SU-DHL-6 (cell line): ENCODE results near the gene ZCRB1.

Experiments
- H2AFZ ChIP-seq: fragments of 200-600 bp; sonication (generic); 2 replicates; pipeline ENCODE4 v1.6.1; 2014; ENCODE audit warnings: low read depth, mild to moderate bottlenecking, moderate library complexity, mixed read lengths, antibody characterized with exemption, low read length; ENCODE audit not compliant: severe bottlenecking
- H3F3A ChIP-seq: fragments of 200-600 bp; shearing (Covaris generic); 2 replicates; pipeline ENCODE4 v1.6.0; 2016; ENCODE audit warnings: antibody characterized with exemption, mild to moderate bottlenecking; ENCODE audit not compliant: insufficient read depth
- H3K27ac ChIP-seq: fragments of 200-600 bp; sonication (generic); 2 replicates; pipeline ENCODE4 v1.5.1; 2016; ENCODE audit warnings: low read depth, mild to moderate bottlenecking, low read length, moderate library complexity, mixed read lengths
- H3K27me3 ChIP-seq: fragments of 200-600 bp; sonication (generic), shearing (Covaris generic); 2 replicates; pipeline ENCODE4 v1.6.0; 2014; ENCODE audit warnings: mild to moderate bottlenecking, low read length
- H3K36me3 ChIP-seq: fragments of 200-600 bp; sonication (generic); 2 replicates; pipeline ENCODE4 v1.6.1; 2014; ENCODE audit warnings: mild to moderate bottlenecking, low read length, mixed read lengths
- H3K4me2 ChIP-seq: fragments of 300-600, 200-600 bp; shearing (Covaris generic), sonication (generic); 2 replicates; pipeline ENCODE4 v1.6.0; 2014; ENCODE audit warnings: low read length, low read depth, mild to moderate bottlenecking; ENCODE audit not compliant: poor library complexity, severe bottlenecking
- H3K4me3 ChIP-seq: fragments of 200-600 bp; sonication (generic); 2 replicates; pipeline ENCODE4 v1.5.1; 2014; ENCODE audit warnings: antibody characterized with exemption, low read length, mild to moderate bottlenecking, mixed read lengths; ENCODE audit not compliant: insufficient read depth, poor library complexity, severe bottlenecking
- H3K79me2 ChIP-seq: fragments of 200-600 bp; sonication (generic); 2 replicates; pipeline ENCODE4 v1.6.1; 2014; ENCODE audit warnings: mild to moderate bottlenecking, low read length, moderate library complexity; ENCODE audit not compliant: insufficient read depth
- H3K9ac ChIP-seq: fragments of 200-600 bp; sonication (generic); 2 replicates; pipeline ENCODE4 v1.7.0; 2014; ENCODE audit warnings: mild to moderate bottlenecking, low read length
- H3K9me2 ChIP-seq: fragments of 200-600 bp; sonication (generic); replicated peaks from 2 replicates; pipeline ENCODE4 v1.6.1; 2014; ENCODE audit warnings: low read length; ENCODE audit not compliant: insufficient read depth
- H3K9me3 ChIP-seq: fragments of 200-600 bp; sonication (generic); 2 replicates; pipeline ENCODE4 v1.6.1; 2014; ENCODE audit warnings: low read length, mixed read lengths; ENCODE audit not compliant: insufficient read depth
- H4K20me1 ChIP-seq: fragments of 200-600 bp; sonication (generic); 2 replicates; pipeline ENCODE4 v1.6.1; 2014; ENCODE audit warnings: low read depth, mild to moderate bottlenecking, antibody characterized with exemption, low read length, moderate library complexity, mixed read lengths
- EZH2phosphoT487 ChIP-seq: fragments of 200-600 bp; sonication (generic), shearing (Covaris generic); conservative IDR thresholded peaks from 2 replicates; pipeline ENCODE4 v1.6.1; 2018; ENCODE audit warnings: mild to moderate bottlenecking, antibody characterized with exemption, low read length, moderate library complexity, mixed read lengths
- TF ChIP-seq, protein P1 (sequence below): fragments of 200-600 bp; sonication (generic); IDR thresholded peaks from one replicate; pipeline ENCODE4 v1.5.1; 2017; ENCODE audit warnings: antibody characterized with exemption, mild to moderate bottlenecking, low read length, moderate library complexity; ENCODE audit not compliant: insufficient read depth, poor library complexity, severe bottlenecking

The ZCRB1 gene

DNA sequence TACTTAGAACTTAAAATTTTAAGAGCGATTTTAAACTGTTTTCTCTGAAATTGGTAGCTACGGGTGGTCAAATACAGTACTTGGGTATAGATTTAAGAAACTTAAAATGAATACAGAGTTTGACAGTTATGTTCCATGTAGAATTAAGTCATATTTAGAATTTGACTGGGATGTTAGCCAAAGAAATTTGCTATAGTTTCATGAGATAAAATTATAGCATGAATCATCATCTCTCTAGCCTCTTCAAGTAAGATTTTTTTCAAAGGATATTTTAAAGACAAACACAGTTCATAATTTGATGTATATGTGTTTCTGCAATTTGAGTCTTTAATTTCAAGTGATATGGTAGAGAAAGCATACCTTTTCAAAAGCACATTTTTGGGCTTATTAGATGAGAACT is 41.0 kb downstream of the ZCRB1 start:
- no peaks in the 10 kb centered on the region for H3K36me3 ChIP-seq
- TF ChIP-seq, protein P1, sequence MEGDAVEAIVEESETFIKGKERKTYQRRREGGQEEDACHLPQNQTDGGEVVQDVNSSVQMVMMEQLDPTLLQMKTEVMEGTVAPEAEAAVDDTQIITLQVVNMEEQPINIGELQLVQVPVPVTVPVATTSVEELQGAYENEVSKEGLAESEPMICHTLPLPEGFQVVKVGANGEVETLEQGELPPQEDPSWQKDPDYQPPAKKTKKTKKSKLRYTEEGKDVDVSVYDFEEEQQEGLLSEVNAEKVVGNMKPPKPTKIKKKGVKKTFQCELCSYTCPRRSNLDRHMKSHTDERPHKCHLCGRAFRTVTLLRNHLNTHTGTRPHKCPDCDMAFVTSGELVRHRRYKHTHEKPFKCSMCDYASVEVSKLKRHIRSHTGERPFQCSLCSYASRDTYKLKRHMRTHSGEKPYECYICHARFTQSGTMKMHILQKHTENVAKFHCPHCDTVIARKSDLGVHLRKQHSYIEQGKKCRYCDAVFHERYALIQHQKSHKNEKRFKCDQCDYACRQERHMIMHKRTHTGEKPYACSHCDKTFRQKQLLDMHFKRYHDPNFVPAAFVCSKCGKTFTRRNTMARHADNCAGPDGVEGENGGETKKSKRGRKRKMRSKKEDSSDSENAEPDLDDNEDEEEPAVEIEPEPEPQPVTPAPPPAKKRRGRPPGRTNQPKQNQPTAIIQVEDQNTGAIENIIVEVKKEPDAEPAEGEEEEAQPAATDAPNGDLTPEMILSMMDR = no peak
- no peak for TF ChIP-seq EZH2phosphoT487
- no peaks in the 10 kb centered on the region for H3K9me3 ChIP-seq
- no peak overlapping the region for H2AFZ ChIP-seq
- H3F3A ChIP-seq = no peaks in the 10 kb centered on the region
- no peaks in the 10 kb centered on the region for H3K27me3 ChIP-seq
- no peak overlapping the region for H3K27ac ChIP-seq
- no peaks in the 10 kb centered on the region for H3K9me2 ChIP-seq
- H3K9ac ChIP-seq = no peak overlapping the region
- no peaks in the 10 kb centered on the region for H3K79me2 ChIP-seq
- no peak overlapping the region for H3K4me3 ChIP-seq
- H4K20me1 ChIP-seq = no peaks in the 10 kb centered on the region
- no peak overlapping the region for H3K4me2 ChIP-seq

DNA sequence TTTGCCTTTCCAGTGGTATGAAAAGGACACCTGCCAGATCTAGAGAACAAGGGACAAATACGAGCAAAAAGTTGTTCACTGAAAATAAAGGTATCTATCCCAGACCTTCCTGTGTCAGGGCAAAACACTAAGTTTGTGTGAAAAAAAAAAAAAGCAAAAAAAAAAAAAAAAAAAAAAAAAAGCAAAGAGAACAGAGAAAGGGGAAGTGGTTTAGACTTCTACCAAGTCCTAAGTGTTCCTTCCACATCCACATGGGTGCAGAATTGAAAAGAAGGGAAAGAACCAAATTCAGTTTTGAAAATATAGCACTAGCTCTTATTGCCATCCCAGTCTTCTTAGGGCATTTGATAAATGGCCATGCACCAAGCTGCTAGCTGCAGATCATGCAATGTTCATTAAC is 41.7 kb downstream of the ZCRB1 start:
- TF ChIP-seq, protein P1 = no peak
- TF ChIP-seq EZH2phosphoT487 = no peak
- H3K4me2 ChIP-seq = no peak overlapping the region
- no peaks in the 10 kb centered on the region for H3K9me3 ChIP-seq
- no peak overlapping the region for H3K9ac ChIP-seq
- no peak overlapping the region for H2AFZ ChIP-seq
- no peaks in the 10 kb centered on the region for H3F3A ChIP-seq
- H4K20me1 ChIP-seq = no peaks in the 10 kb centered on the region
- H3K79me2 ChIP-seq = no peaks in the 10 kb centered on the region
- no peaks in the 10 kb centered on the region for H3K27me3 ChIP-seq
- no peaks in the 10 kb centered on the region for H3K9me2 ChIP-seq
- H3K27ac ChIP-seq = no peak overlapping the region
- no peaks in the 10 kb centered on the region for H3K36me3 ChIP-seq
- H3K4me3 ChIP-seq = no peak overlapping the region

GRCh38 chr12:42283739-42284138 is 42.2 kb downstream of the ZCRB1 start:
- no peak overlapping the region for H2AFZ ChIP-seq
- no peak for TF ChIP-seq EZH2phosphoT487
- TF ChIP-seq, protein P1 = no peak
- H3K9me3 ChIP-seq = no peaks in the 10 kb centered on the region
- H3K36me3 ChIP-seq = no peaks in the 10 kb centered on the region
- no peak overlapping the region for H3K27ac ChIP-seq
- no peaks in the 10 kb centered on the region for H4K20me1 ChIP-seq
- H3K4me3 ChIP-seq = no peak overlapping the region
- H3K27me3 ChIP-seq = no peaks in the 10 kb centered on the region
- H3K9me2 ChIP-seq = no peaks in the 10 kb centered on the region
- H3K4me2 ChIP-seq = no peak overlapping the region
- no peaks in the 10 kb centered on the region for H3F3A ChIP-seq
- no peaks in the 10 kb centered on the region for H3K79me2 ChIP-seq
- H3K9ac ChIP-seq = no peak overlapping the region
